Tibial nerve (tissue), 4 donors: ENCODE measurements around the gene TULP4. TPM values are rescaled to one million over a fixed set of nuclear protein-coding genes. Genes with fewer than 3 reads are reported as not detected.

Source experiments
- DNase-seq, 2 donors: peaks; one replicate each; pipeline ENCODE4 v3.0.0-alpha.2; 2019; ENCODE audit warnings: low spot score in 2 of 2
- H3K27ac ChIP-seq, 4 donors: fragments of 200-600 bp; sonication (generic) in 3 of 4; one replicate each; pipeline ENCODE4 v1.5.1; 2017 to 2019; ENCODE audit warnings: mild to moderate bottlenecking in 1 of 4
- H3K27me3 ChIP-seq, 2 donors: fragments of 200-600 bp; sonication (generic) in 1 of 2; one replicate each; pipeline versions ENCODE4 v1.5.1 to v1.6.0; 2017 to 2019
- H3K36me3 ChIP-seq, 3 donors: fragments of 200-600 bp; sonication (generic); one replicate each; pipeline ENCODE4 v1.5.1; 2018 to 2019
- H3K4me1 ChIP-seq, 4 donors: fragments of 200-600 bp; sonication (generic) in 3 of 4; one replicate each; pipeline ENCODE4 v1.5.1; 2017 to 2019
- H3K4me3 ChIP-seq, 4 donors: fragments of 200-600 bp; sonication (generic) in 3 of 4; one replicate each; pipeline ENCODE4 v1.5.1; 2017 to 2019; ENCODE audit warnings: mild to moderate bottlenecking in 1 of 4, moderate library complexity in 1 of 4
- H3K9me3 ChIP-seq, 4 donors: fragments of 200-600 bp; sonication (generic) in 3 of 4; one replicate each; pipeline ENCODE4 v1.5.1; 2017 to 2019
- EP300 ChIP-seq, 2 donors: sonication (generic); formaldehyde crosslinking; IDR thresholded peaks; one replicate each; pipeline ENCODE4 v1.6.1; 2017; ENCODE audit warnings: antibody characterized with exemption in 2 of 2, mild to moderate bottlenecking in 1 of 2
- POLR2A ChIP-seq, 2 donors: fragments of 450-650 bp; IDR thresholded peaks; one replicate each; pipeline ENCODE4 v1.6.1; 2017; ENCODE audit warnings: antibody characterized with exemption in 2 of 2, mild to moderate bottlenecking in 2 of 2, moderate library complexity in 2 of 2
- WGBS, 2 donors: methylation state at CpG; one replicate each; pipeline ENCODE4 v1.1.5; 2018; 5-methylcytosine and 5-hydroxymethylcytosine counted together
- total RNA-seq, 4 donors: library from RNA; depleted of rRNA; stranded (reverse); fragments of >200 nt; gene quantifications; one replicate each; pipeline ENCODE4 v1.1.0, GENCODE V29; 2016
- TF ChIP-seq, protein P1 (sequence below), 5 experiments: fragments of 200-600 bp in 3 of 5; fragments of 450-650 bp in 2 of 5; sonication (generic) in 3 of 5; IDR thresholded peaks; one replicate each; pipeline ENCODE4 v1.5.1; 2016 to 2019; ENCODE audit warnings: antibody characterized with exemption in 5 of 5, mild to moderate bottlenecking in 3 of 5, moderate library complexity in 2 of 5

Gene TULP4
- total RNA-seq, 4 donors from 2014 or later: 91.2 to 109 (median 101) TPM

DNA sequence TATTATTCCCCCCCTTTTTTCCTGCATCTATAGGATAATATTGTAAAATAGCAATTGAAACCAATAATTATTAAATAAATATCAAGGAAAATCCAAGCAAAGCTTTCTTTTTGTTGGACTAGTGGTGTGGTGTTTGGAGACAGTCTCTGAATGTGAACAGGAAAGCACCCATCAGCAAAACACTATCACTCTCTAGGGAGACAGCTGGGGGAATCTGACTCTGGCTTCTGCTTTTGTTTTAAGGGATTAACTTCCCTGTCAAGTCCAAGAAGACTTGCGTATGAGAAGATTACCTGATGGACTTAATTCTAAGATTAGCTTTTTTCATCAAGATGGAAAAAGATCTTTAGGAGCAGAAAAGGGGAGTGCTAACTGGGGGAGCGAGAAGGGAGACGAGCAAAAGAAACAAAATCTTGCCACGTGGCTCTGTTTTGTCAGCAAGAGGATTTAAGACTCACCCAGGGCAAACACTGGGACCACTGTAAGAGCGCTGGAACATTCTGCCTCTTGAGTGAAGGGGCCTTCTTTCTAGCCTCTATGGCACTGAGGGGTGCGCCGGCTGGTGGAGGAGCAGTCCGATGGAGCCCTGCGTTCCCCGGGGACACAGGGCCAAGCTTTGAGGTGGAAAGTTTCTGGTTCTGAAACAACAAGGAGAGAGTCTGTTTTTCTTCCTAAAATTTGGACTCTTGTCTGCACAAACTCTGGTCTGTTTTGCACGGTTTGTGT, 570 bp downstream of the TULP4 start:
- no peaks in the 10 kb centered on the region for H3K4me1 ChIP-seq
- 73 to 80% methylated on average over 11 of the region's 11 CpGs for WGBS, 2 donors
- DNase-seq: no peak
- no peak overlapping the region for H3K4me3 ChIP-seq
- peaks cover 0 to 7% (median 0%) of the 10 kb centered on the region in 4 donors for H3K9me3 ChIP-seq
- H3K36me3 ChIP-seq: peaks cover 0 to 33% (median 0%) of the 10 kb centered on the region in 3 donors
- H3K27me3 ChIP-seq: no peaks in the 10 kb centered on the region
- no peak overlapping the region for H3K27ac ChIP-seq
- TF ChIP-seq, protein P1, sequence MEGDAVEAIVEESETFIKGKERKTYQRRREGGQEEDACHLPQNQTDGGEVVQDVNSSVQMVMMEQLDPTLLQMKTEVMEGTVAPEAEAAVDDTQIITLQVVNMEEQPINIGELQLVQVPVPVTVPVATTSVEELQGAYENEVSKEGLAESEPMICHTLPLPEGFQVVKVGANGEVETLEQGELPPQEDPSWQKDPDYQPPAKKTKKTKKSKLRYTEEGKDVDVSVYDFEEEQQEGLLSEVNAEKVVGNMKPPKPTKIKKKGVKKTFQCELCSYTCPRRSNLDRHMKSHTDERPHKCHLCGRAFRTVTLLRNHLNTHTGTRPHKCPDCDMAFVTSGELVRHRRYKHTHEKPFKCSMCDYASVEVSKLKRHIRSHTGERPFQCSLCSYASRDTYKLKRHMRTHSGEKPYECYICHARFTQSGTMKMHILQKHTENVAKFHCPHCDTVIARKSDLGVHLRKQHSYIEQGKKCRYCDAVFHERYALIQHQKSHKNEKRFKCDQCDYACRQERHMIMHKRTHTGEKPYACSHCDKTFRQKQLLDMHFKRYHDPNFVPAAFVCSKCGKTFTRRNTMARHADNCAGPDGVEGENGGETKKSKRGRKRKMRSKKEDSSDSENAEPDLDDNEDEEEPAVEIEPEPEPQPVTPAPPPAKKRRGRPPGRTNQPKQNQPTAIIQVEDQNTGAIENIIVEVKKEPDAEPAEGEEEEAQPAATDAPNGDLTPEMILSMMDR (IDR thresholded peaks at IDR 0.05): no peak
- TF ChIP-seq POLR2A (IDR thresholded peaks at IDR 0.05) (no peak), EP300 (IDR thresholded peaks at IDR 0.05) (no peak)

DNA sequence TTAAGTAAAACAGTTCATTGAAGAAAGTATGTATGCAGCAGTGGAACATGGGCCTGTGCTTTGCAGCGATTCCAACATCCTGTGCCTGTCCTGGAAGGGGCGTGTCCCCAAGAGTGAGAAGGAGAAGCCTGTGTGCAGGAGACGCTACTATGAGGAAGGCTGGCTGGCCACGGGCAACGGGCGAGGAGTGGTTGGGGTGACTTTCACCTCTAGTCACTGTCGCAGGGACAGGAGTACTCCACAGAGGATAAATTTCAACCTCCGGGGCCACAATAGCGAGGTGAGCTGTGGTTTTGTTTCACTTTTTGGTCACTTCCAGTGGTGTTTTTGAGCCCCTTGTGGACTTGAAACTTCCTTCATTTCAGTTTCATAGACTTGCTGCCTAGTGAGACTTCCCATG, 1.7 kb downstream of the TULP4 start:
- Histone ChIP-seq H3K27me3 (no peaks in the 10 kb centered on the region), H3K4me1 (no peaks in the 10 kb centered on the region), H3K36me3 (peaks cover 0 to 33% (median 0%) of the 10 kb centered on the region in 3 donors), H3K27ac (no peak overlapping the region), H3K4me3 (no peak overlapping the region), H3K9me3 (peaks cover 0 to 7% (median 0%) of the 10 kb centered on the region in 4 donors)
- TF ChIP-seq POLR2A (IDR thresholded peaks at IDR 0.05): no peak
- no peak for TF ChIP-seq EP300 (IDR thresholded peaks at IDR 0.05)
- TF ChIP-seq, protein P1 (IDR thresholded peaks at IDR 0.05): no peak
- no peak for DNase-seq
- 74 to 79% methylated on average over 9 of the region's 9 CpGs for WGBS, 2 donors

DNA sequence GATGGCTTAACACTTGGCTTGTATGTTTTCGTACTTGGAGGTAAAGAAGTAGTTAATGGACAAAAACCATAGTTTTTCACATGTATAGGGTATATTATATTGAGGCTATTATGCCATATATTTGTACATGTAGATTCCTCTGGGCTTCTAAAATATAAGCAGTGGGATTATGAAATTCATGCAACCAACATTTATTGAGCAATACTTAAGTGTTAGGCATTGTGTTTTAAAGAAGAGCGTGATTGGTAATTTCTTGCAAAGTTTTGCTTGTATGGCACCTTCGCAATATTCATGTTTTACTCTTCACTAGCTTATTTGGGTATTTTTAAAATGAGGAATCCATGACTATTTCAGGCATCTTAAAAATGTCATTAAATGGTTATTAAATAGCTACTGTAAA, 2.5 kb downstream of the TULP4 start:
- TF ChIP-seq EP300 (IDR thresholded peaks at IDR 0.05) (no peak), POLR2A (IDR thresholded peaks at IDR 0.05) (no peak)
- TF ChIP-seq, protein P1 (IDR thresholded peaks at IDR 0.05): no peak
- peaks cover 0 to 33% (median 0%) of the 10 kb centered on the region in 3 donors for H3K36me3 ChIP-seq
- DNase-seq: no peak
- no peaks in the 10 kb centered on the region for H3K27me3 ChIP-seq
- peaks cover 0 to 7% (median 0%) of the 10 kb centered on the region in 4 donors for H3K9me3 ChIP-seq
- H3K4me1 ChIP-seq: no peaks in the 10 kb centered on the region
- no peak overlapping the region for H3K4me3 ChIP-seq
- H3K27ac ChIP-seq: no peak overlapping the region
- 96% methylated on average over 3 of the region's 3 CpGs for WGBS, 2 donors

DNA sequence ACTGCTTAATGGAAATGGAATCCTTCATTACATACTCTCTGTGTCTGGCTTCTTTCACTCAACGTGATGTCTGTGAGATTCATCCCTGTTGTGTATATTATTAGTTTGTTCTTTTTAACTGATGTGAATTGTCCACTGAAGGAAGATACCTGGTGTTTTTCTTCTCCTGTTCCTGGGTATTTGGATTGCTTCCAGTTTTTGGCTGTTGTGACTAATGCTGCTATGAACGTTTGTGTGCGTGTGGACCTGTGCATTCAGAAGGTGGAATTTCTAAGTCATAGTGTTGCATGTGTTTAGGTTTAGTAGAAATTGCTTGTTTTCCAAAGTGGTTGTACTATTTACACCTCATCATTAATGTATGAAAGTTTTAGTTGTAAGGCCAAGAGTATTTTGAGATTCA, 3.8 kb downstream of the TULP4 start:
- DNase-seq: no peak
- Histone ChIP-seq H3K27me3 (no peaks in the 10 kb centered on the region), H3K36me3 (peaks cover 0 to 33% (median 0%) of the 10 kb centered on the region in 3 donors), H3K4me1 (no peaks in the 10 kb centered on the region), H3K4me3 (no peak overlapping the region), H3K9me3 (peaks cover 0 to 7% (median 0%) of the 10 kb centered on the region in 4 donors), H3K27ac (no peak overlapping the region)
- 69 to 73% methylated on average over 3 of the region's 3 CpGs for WGBS, 2 donors
- TF ChIP-seq EP300 (IDR thresholded peaks at IDR 0.05) (no peak), POLR2A (IDR thresholded peaks at IDR 0.05) (no peak)
- TF ChIP-seq, protein P1 (IDR thresholded peaks at IDR 0.05): no peak

DNA sequence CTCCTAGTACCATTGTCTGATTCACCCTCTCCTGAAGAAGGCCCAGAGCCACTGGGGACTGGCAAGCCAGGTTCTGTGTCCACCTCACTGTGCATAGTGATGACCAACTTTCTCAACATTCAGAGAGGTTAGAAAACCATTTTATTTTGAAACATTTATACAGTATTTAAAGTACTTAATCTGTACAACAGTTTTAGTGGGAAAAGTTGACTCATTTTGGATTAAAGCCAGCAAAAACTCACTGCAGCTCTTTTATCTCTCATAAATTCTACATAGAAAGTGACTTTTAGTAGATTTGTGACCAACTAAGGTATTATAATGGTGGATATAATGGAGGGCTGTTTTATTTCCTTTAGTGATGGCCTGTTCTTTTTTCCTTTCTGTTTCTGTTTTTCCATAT, 9.7 kb downstream of the TULP4 start:
- peaks cover 0 to 4% (median 2%) of the 10 kb centered on the region in 4 donors for H3K4me1 ChIP-seq
- peaks cover 0 to 5% (median 0%) of the 10 kb centered on the region in 4 donors for H3K9me3 ChIP-seq
- no peak overlapping the region for H3K4me3 ChIP-seq
- no peaks in the 10 kb centered on the region for H3K27me3 ChIP-seq
- H3K27ac ChIP-seq: no peak overlapping the region
- DNase-seq: no peak
- TF ChIP-seq EP300 (IDR thresholded peaks at IDR 0.05) (no peak), POLR2A (IDR thresholded peaks at IDR 0.05) (no peak)
- TF ChIP-seq, protein P1 (IDR thresholded peaks at IDR 0.05): no peak
- H3K36me3 ChIP-seq: peaks cover 0 to 2% (median 0%) of the 10 kb centered on the region in 3 donors
